Superior temporal gyrus (tissue), 1 donor: ENCODE results near the gene CCDC9B.

ENCODE experiments used
- DNase-seq: peaks from one replicate; pipeline ENCODE4 v3.0.0-alpha.2; 2016; ENCODE audit errors: extremely low spot score

The CCDC9B gene

DNA sequence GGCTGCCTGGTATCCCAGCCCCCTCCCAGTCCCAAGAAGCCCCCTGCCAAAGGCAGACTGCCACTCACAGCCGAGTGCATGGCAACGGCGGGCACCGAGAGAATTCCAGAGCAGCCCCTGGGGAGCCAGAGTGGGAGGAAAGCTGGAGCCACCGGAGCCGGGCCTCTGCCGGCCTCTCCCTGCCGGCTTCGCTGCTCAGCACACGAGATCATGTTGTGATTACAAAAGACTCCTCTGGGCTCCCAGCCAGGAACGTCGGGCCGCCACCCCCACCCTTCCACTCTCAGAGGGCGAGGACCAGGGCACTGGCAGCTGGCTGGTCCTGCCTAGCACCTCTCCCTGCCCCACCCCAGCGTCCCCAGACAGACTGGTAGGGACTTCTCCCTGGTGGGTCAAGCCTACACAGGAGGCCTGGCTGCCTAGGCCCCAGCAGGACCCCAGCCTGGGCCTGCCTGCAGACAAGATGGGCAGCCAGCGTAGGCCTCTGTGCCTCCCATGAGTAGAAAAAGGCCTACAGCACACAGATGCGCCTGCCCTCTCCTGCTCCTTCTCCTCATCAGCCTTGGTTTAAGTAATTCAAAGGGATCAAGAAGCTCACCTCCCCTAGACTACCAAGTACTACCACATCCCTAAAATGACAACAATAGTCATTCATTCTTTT, at the start of gene CCDC9B:
CCDC9B (minus strand) TSS at position 200 of the 661 bp plus-strand sequence; CDS start at position 80, 120 bp downstream.
- peak; percentile 85 for DNase-seq

DNA sequence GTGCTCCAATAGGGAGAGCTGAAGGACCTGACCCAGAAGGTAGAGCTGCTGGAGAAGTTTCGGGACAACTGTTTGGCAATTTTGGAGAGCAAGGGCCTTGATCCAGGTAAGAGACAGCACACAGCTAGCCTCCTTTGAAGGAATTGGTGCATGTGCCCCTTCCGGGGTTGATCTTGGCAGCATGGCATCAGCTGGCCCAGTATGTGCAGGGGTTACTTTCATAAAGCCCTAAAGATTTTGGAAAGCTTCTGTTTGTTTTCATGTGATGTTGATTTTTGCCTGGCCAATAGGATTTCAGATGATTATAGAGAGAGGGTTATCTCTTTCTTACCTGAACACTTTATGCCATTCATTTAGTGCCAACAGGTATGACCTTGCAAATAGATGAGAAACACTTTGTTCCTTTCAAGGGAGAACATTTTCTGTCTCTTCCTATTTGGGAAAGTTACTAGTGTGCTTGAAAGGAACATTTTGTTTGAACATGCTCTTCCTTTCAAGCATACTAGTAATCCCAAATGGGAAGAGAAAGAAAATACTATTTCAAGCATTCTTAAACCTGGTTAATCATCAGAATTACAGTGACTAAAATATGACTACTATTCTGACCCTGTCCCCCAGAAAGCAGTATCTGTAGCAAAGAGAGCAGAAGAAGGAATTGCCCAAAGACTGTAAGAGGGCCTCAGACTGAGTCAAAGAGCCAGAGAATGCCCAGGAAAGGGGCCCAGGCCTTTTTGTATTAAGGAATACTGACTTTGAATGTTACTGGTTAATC, 49.3 kb upstream of the CCDC9B start:
- no peak for DNase-seq

DNA sequence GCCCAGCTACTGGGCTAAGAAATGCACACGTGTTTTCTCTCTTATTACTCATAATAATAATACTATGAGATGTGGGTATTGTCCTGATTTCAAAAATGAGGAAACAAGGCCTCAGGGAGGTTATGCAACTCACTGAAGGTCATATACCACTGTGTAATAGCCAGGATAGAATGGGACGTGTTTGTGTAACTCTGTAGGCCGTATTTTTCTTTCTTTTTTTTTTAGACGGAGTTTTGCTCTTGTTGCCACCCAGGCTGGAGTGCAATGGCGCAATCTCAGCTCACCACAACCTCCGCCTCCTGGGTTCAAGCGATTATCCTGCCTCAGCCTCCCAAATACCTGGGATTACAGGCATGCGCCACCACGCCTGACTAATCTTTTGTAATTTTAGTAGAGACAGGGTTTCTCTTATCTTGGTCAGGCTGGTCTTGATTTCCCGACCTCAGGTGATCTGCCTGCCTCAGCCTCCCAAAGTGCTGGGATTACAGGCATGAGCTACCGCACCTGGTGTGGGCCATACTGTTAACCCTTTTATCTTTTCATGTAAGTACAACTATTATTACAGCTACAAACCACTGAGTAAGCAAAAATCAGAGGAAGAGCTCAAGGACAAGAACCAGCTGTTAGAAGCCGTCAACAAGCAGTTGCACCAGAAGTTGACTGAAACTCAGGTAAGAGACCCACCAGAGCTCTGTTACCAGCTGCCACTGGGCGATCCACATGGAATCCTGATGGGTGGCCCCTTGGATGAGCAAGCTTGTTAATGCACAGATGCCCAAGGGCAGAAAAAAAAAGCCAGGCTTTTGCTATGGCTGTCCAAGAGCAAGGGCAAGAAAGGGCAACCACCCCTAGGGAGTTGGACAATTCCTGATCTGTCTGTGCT, 48.4 kb upstream of the CCDC9B start:
- no peak for DNase-seq

DNA sequence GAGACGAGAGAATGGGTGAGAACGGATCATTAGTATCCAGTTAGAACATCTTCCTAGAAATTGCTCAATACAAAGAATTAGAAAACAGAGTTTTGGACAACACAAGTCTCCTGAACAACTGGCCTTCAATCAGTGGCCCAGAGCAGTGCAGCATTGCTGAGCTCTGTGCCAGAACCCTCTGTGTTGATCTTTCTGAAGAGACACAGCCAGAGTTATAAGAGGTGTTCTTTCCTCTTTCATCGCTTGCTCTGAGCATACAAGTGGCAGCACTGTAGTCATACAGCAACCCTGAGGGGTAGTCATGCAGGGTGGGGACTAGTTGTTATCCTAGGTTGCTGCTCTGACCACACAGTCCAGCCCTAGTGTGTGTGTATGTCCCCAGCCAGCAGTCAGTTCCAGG, 45.7 kb upstream of the CCDC9B start:
- no peak for DNase-seq

DNA sequence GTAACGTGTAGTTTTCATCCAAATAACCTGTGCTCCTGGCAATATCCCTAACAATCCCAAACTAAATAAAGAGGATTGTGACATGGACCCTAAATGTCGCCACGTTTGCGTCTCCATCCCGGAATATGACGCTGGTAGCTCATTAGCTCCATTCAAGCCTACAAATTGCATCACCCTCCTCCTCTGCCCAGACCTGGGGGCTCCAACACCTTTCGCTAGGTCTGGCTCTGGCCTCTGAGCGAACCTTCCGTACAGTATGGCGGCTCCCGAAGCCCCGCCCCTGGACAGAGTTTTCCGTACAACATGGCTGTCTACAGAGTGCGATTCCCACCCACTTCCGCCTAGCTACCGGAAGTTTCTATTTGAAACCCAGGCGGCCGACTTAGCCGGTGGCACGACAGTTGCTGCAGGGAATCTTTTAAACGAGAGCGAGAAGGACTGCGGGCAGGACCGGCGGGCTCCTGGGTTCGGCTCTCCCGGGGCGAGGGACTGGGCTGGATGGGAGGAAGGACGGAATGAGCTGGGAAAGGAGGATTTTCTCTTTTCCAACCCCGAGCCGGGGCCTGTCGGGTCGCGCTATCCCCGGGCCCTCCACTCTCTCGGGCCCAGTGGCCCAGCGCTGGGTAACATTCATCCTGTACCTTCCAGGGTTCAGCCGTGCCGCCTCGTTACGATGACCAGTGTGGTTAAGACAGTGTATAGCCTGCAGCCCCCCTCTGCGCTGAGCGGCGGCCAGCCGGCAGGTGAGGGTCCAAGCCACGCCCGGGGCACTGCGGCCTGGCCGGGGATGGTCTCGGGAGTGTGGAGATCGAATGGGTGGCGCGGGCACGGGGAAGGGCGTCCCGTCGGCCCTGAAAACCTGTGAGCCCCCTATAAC, 42.1 kb upstream of the CCDC9B start, which contains the start of gene KNSTRN:
KNSTRN (plus strand) TSS at position 142 of the 877 bp plus-strand sequence; CDS start at position 257, 115 bp downstream.
- peak; percentile 96 for DNase-seq

DNA sequence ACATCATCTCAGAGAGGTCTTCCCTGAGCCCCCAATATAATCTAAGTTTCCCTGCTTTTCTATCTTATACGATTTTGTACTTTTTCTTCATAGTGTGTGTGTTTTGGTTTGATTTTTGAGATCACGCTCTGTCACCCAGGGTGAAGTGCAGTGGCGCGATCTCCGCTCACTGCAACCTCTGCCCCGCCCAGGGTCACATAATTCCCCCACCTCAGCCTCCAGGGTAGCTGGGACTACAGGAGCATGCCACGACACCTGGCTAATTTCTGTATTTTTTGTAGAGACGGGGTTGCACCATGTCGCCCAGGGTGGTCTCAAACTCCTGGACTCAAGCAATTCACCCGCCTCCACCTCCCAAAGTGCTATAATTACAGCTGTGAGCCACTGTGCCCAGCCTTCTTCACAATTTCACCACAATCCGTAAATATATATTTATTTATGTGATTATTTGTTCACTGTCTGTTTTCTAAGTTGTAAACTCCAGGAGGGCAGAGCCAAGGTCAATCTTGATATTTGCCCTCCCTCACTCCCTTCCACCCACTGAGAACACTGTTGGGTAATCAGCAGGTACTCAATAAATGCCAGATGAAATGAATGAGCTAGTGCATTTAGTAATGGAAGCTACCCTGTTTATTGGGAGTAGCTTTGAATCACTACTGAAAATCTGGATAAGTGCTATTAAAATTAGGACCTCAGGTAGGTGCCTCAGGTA, 41.2 kb upstream of the CCDC9B start:
- no peak for DNase-seq

DNA sequence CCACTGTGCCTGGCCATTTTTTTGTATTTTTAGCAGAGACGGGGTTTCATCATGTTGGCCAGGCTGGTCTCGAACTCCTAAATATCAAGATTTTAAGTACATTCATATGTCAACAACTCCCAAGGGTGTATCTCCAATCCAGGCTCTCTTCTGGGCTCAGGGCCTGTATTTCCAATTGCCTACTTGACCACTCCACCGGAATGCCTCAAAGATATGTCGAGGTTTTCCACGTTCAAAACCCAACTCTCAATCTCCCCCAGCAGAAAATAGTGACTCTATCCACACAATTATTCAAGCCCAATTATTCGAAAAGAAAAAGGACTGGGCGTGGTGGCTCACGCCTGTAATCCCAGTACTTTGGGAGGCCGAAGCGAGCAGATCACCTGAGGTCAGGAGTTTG, 39.9 kb upstream of the CCDC9B start:
- DNase-seq, result no peak

DNA sequence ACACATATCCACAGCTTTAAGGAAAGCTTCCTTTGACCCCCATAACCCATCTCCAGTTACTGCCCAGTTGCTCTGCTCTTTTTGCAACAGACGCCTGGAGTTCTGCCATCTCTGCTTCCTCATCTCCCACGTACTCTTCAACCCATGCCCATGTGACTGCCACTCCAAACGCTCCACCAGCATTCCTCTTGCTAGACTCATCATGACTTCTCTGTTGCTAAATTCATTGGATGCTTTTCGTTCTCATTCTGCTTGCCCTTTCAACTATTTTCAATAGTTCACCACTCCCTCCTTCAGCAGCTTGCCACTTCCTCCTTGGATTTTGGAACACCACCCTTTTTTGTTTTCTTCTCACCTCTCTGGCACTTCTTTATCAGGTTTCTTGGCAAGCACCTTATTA, 39.1 kb upstream of the CCDC9B start:
- DNase-seq, result no peak

DNA sequence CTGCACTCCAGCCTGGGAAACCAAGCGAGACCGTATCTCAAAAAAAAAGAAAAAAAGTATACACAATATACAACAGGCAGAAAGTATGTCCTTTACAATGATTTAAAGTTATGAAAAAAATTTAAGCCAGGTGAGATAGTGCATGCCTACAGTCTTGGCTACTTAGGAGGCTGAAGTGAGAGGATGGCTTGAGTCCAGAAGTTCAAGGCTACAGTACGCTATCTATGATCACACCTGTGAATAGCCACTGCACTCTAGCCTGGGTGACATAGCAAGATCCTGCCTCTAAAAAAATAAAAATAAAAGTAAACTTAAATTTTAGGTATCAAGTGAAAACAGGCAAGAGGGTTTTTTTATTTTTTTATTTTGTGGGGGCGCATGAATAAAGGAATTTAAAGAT, 38.6 kb upstream of the CCDC9B start:
- no peak for DNase-seq

DNA sequence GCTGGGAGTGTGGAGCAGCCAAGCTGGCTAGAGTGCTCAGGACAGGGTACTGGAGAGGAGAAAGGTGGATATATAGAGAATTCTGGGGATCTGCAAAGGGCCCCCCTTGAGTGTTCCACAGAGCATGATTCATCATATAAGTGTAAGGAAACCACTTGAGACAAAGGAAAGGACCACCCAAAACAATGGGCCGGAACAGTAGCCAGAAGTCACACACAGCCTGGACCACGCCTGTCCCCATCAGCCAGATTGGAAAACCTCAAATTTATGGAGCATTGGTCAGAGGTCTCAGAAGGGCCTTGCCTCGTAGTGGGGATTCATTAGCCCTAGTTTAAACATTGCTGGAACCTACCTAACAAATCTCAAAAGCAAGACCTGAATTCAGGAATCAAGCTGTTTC, 36.9 kb upstream of the CCDC9B start:
- DNase-seq, result no peak

DNA sequence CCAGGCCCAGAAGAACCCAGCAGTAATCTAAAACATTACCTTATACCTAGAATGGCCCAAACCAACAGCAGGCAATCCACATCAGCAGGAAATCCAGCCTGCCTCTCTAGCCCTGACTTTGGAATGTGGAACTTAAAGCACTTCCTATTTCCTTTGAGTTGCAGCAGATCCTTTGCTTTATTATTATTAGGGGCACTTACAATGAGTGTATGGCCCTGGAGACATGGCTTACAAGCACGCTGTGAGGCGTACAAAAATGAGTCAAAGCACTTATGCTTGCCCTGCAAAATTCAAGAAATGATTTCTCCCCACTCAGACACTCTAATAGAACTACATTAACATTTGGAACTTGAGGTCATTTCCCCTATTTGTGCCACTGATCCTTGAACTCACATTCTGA, 32.2 kb upstream of the CCDC9B start:
- DNase-seq, result no peak

DNA sequence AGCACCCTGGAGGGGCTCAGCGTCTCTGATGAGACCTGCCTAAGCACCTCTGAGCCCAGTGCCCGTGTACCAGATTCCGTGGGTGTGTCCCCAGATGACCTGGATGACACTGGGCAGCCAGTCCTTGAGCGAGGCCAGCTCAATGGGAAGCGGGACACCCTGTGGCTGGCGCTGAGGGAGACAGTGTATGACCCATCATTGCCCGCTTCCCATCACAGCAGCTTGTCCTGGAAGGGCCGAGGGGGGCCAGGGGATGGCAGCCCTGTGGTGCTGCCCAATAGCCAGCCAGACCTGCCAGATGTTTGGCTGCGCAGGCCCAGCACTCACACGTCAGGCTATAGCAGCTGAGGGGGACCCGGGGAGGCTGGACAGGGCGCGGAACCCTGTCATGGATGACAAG, 29.2 kb upstream of the CCDC9B start:
- DNase-seq, result no peak

DNA sequence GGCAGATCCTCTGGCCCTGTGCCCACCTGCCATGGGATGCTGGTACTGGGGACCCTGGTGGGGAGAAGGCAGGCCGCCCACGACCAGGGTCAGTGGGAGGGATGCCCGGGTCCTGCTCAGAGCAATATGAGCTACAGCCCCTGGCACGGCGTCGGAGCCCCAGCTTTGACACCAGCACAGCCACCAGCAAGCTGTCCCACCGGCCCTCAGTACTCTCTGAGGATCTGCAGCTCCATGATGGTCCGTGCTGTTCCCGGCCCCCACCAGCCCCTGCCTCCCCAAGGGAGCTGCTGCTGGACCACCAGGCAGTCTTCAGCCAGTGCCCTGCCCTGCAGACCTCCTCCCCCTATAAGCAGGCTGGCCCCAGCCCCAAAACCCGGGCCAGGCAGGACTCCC, 28.7 kb upstream of the CCDC9B start:
- DNase-seq, result no peak

DNA sequence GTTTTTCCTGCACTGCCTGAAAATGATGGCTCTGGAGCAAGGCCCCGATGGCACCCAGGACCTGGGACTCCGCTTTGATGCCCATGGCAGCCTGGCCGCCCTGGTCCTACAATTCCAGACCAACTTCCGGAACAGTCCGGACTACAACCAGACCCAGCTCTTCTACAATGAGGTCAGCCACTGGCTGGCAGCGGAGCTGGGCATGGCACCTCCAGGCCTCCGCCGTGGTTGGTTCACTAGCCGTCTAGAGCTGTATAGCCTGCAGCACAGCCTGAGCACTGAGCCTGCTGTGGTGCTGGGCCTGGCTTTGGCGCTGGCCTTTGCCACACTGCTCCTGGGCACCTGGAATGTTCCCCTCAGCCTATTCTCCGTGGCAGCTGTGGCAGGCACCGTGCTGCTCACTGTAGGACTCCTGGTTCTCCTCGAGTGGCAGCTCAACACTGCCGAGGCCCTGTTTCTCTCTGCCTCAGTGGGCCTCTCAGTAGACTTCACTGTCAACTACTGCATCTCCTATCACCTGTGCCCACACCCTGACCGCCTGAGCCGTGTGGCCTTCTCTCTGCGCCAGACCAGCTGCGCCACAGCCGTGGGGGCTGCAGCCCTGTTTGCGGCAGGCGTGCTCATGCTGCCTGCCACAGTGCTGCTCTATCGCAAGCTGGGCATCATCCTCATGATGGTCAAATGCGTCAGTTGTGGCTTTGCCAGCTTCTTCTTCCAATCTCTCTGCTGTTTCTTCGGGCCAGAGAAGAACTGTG, 28.2 kb upstream of the CCDC9B start:
- no peak for DNase-seq

DNA sequence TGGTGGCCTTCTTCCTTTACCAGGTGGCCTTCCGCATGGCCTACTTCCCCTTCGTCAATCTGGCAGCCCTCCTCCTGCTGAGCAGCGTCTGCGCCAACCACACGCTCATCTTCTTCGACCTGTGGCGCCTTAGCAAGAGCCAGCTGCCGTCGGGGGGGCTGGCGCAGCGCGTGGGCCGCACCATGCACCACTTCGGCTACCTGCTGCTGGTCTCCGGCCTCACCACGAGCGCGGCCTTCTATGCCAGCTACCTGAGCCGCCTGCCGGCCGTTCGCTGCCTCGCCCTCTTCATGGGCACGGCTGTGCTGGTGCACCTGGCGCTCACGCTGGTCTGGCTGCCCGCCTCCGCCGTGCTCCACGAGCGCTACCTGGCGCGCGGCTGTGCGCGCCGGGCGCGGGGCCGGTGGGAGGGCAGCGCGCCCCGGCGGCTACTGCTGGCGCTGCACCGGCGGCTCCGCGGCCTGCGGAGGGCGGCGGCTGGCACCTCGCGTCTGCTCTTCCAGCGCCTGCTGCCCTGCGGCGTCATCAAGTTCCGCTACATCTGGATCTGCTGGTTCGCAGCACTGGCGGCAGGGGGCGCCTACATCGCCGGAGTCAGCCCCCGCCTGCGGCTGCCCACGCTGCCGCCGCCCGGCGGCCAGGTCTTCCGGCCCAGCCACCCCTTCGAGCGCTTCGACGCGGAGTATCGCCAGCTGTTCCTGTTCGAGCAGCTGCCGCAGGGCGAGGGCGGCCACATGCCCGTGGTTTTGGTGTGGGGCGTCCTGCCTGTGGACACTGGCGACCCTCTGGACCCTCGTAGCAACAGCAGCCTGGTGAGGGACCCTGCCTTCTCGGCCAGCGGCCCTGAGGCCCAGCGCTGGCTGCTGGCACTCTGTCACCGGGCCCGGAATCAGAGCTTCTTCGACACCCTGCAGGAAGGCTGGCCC, 27.2 kb upstream of the CCDC9B start:
- DNase-seq, result peak; percentile 72

DNA sequence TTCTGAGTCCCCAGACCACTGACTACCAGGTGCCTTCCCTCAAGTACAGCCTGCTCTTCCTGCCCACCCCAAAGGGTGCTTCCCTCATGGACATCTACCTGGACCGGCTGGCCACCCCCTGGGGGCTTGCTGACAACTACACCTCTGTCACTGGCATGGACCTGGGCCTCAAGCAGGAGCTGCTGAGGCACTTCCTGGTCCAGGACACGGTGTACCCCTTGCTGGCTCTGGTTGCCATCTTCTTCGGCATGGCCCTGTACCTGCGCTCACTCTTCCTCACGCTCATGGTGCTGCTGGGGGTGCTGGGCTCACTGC, 26.6 kb upstream of the CCDC9B start:
- no peak for DNase-seq

DNA sequence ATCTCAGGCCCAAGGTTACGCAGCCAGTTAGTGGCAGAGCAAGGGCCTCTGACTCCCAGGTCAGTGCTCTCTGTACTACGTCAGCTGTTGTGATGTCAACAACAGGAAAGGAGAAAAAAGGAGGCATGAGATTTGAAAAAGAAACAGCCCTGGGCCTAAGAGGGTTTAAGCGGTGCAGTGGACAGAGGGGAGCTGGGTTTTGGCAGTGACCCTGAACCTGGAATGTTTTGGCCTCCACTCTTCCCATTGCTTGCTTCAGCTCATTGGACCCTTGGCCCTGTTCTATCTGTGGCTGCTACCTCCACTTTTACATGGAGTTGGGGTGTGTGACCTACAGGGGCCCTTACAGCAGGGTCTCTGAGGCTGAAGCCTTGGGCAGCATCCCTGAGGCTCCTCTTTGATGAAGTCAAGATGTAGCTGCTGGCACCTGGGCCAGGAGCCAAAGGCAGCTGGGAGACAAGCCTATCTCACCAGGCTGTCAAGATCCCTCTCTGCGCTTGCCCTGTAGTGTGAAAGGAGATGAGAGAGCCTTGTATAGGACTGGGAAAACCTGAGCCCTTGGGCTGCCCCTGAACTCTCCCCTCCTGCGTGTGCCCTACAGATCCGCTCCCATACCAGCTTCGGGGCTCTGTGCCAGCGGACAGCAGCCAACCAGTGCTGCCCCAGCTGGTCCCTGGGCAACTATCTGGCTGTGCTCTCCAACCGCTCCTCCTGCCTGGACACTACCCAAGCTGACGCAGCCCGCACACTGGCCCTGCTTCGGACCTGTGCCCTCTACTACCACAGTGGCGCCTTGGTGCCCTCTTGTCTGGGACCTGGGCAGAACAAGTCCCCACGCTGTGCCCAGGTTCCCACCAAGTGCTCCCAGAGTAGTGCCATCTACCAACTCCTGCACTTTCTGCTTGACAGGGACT, 26.0 kb upstream of the CCDC9B start:
- DNase-seq, result peak; percentile 79
